HepG2 (cell line): Measurements from ENCODE around the gene KRTAP17-1. TPM values are rescaled to one million over a fixed set of nuclear protein-coding genes. Genes with fewer than 3 reads are reported as not detected.
A peak's percentile ranks its signal among the peaks of the same experiment; 100 is the strongest.

Experiments
- ATAC-seq: fragments of 200-7000 bp; cut with Tn5 transposase; 3 replicates; pipeline ENCODE4 v1.9.1; 2020; ENCODE audit warnings: mild to moderate bottlenecking, moderate library complexity
- BruUV-seq: library from RNA; stranded (reverse); fragments of 400-500 nt; replicated peaks from 2 replicates; lab custom pipeline; 2021; lab: Mats Ljungman, UMichigan
- CTCF ChIA-PET: fragments of 300-600 bp; formaldehyde crosslinking; extraction: SDS; loops from one replicate; lab custom pipeline; 2021; ENCODE audit warnings: low total read pairs, inconsistent platforms, low intra/inter-chr PET ratio; lab: Yijun Ruan, JAX
- POLR2A ChIA-PET: fragments of 350-600 bp; sonication (Branson Sonifier 250); formaldehyde crosslinking; loops from one replicate; lab custom pipeline; 2020; ENCODE audit warnings: antibody characterized with exemption, inconsistent platforms; lab: Yijun Ruan, JAX
- DNase-seq: peaks from one replicate; pipeline ENCODE4 v3.0.0-alpha.2; 2015; ENCODE audit warnings: low spot score
- FAIRE-seq: peaks from 3 replicates; lab custom pipeline; 2011; peaks lifted over from hg19 to GRCh38; lab: Jason Lieb, UNC
- H2AFZ ChIP-seq: one replicate; pipeline ENCODE4 v1.6.1; 2011; ENCODE audit warnings: low read length, inconsistent platforms
- H3K27ac ChIP-seq: fragments of 300-600 bp; 3 replicates; pipeline ENCODE4 v1.8.0; 2011; ENCODE audit warnings: mixed run types, mild to moderate bottlenecking, mixed read lengths, low read length, inconsistent platforms; ENCODE audit not compliant: insufficient read depth; ENCODE audit errors: extremely low read length
- H3K27me3 ChIP-seq, 2 experiments: fragments of 200-600 bp in 1 of 2; 2 replicates in 1 of 2; 3 replicates in 1 of 2; pipeline versions ENCODE4 v1.6.0 to v1.8.0; 2011; ENCODE audit warnings: low read length in 2 of 2, mild to moderate bottlenecking in 2 of 2, moderate library complexity in 2 of 2, inconsistent platforms in 1 of 2; ENCODE audit not compliant: insufficient read depth in 2 of 2, control insufficient read depth in 1 of 2
- H3K36me3 ChIP-seq, 2 experiments: fragments of 200-600 bp in 1 of 2; replicated peaks in 1 of 2; 2 replicates in 1 of 2; 3 replicates in 1 of 2; pipeline versions ENCODE4 v1.5.1 to v1.8.0; 2011; ENCODE audit warnings: low read length in 2 of 2, inconsistent platforms in 1 of 2; ENCODE audit not compliant: insufficient read depth in 2 of 2, control insufficient read depth in 1 of 2
- H3K4me1 ChIP-seq: 2 replicates; pipeline ENCODE4 v1.5.1; 2012; ENCODE audit warnings: low read length, inconsistent platforms; ENCODE audit not compliant: insufficient read depth
- H3K4me2 ChIP-seq: 2 replicates; pipeline ENCODE4 v1.6.0; 2011; ENCODE audit warnings: low read depth, low read length, inconsistent platforms
- H3K4me3 ChIP-seq, 3 experiments: fragments of 200-600 bp in 1 of 3; sonication (generic), shearing (Covaris generic) in 1 of 3; replicated peaks in 1 of 3; 2 replicates each; pipeline ENCODE4 v1.5.1; 2011 to 2016; ENCODE audit warnings: low read length in 3 of 3, inconsistent platforms in 2 of 3, low read depth in 2 of 3, mild to moderate bottlenecking in 2 of 3, control low read depth in 1 of 3, mixed read lengths in 1 of 3; ENCODE audit not compliant: insufficient read depth in 1 of 3
- H3K79me2 ChIP-seq: one replicate; pipeline ENCODE4 v1.6.1; 2011; ENCODE audit warnings: low read length, inconsistent platforms; ENCODE audit not compliant: insufficient read depth
- H3K9ac ChIP-seq: 2 replicates; pipeline ENCODE4 v1.6.0; 2011; ENCODE audit warnings: mild to moderate bottlenecking, low read depth, low read length, inconsistent platforms; ENCODE audit not compliant: insufficient read depth
- H3K9me3 ChIP-seq: 2 replicates; pipeline ENCODE4 v1.5.1; 2012; ENCODE audit warnings: mild to moderate bottlenecking, low read length
- H4K20me1 ChIP-seq: 2 replicates; pipeline ENCODE4 v1.6.0; 2011; ENCODE audit warnings: inconsistent platforms, mild to moderate bottlenecking, low read length, moderate library complexity; ENCODE audit not compliant: insufficient read depth
- MIER2 ChIP-seq: IDR thresholded peaks from 2 replicates; pipeline ENCODE4 v1.6.1; 2016; ENCODE audit warnings: missing biosample characterization, missing genetic modification reagents
- RBAK ChIP-seq: sonication (generic); formaldehyde crosslinking; IDR thresholded peaks from 2 replicates; pipeline ENCODE4 v1.5.1; 2020; ENCODE audit warnings: mild to moderate bottlenecking, missing genetic modification reagents
- WGBS: methylation state at CpG from one replicate; pipeline ENCODE4 v1.1.6; 2017; ENCODE audit warnings: low lambda C conversion rate; 5-methylcytosine and 5-hydroxymethylcytosine counted together
- in situ Hi-C: cut with HindIII; loops from 2 replicates; pipeline ENCODE4 v1.10.0; 2017; ENCODE audit warnings: low pct_unique_long_range_greater_than_20kb; ENCODE audit not compliant: extremely low pct_ligation_motif_present
- intact Hi-C: fragments of 100-400 bp; cut with micrococcal nuclease; formaldehyde crosslinking; loops from one replicate; pipeline ENCODE4 v1.10.0; 2022; ENCODE audit not compliant: unreplicated experiment
- polyA plus RNA-seq, 8 experiments: library from polyadenylated mRNA; depleted of rRNA in 3 of 8; stranded (reverse) in 7 of 8; unstranded in 1 of 8; fragments of >200 nt; fragmentation: Illumina TruSeq in 4 of 8; extraction: Trizol in 4 of 8; gene quantifications; 2 replicates each; pipeline versions ENCODE4 v1.2.1 to v1.2.3, GENCODE V29; 2011 to 2016; ENCODE audit warnings: low read depth in 4 of 8, missing spikeins in 1 of 8, mixed read lengths in 1 of 8; ENCODE audit not compliant: insufficient read depth in 1 of 8
- total RNA-seq, 5 experiments: library from RNA; depleted of rRNA; stranded (reverse); fragments of >200 nt; fragmentation: Illumina TruSeq; extraction: Trizol; gene quantifications; 2 replicates each; pipeline ENCODE4 v1.2.3, GENCODE V29; 2016; ENCODE audit warnings: low read depth in 1 of 5
- TF ChIP-seq, protein P1 (sequence below): sonication (generic); formaldehyde crosslinking; IDR thresholded peaks from 2 replicates; pipeline ENCODE4 v1.4.0; 2020; ENCODE audit warnings: missing genetic modification reagents
- TF ChIP-seq, protein P2 (sequence below): sonication (generic); formaldehyde crosslinking; conservative IDR thresholded peaks from 2 replicates; pipeline ENCODE4 v1.4.0; 2020; ENCODE audit warnings: missing genetic modification reagents
- TF ChIP-seq, protein P3 (sequence below), 2 experiments: IDR thresholded peaks; 2 replicates each; pipeline ENCODE4 v1.6.1; 2011 to 2012; ENCODE audit warnings: low read length in 2 of 2, borderline replicate concordance in 1 of 2, low read depth in 1 of 2, mild to moderate bottlenecking in 1 of 2, moderate library complexity in 1 of 2

The KRTAP17-1 gene
- total and polyA plus RNA-seq, 2 of the 13 experiments (the other 11 are each of a cell fraction or from before 2014, with no cell fraction given) = not detected

DNA sequence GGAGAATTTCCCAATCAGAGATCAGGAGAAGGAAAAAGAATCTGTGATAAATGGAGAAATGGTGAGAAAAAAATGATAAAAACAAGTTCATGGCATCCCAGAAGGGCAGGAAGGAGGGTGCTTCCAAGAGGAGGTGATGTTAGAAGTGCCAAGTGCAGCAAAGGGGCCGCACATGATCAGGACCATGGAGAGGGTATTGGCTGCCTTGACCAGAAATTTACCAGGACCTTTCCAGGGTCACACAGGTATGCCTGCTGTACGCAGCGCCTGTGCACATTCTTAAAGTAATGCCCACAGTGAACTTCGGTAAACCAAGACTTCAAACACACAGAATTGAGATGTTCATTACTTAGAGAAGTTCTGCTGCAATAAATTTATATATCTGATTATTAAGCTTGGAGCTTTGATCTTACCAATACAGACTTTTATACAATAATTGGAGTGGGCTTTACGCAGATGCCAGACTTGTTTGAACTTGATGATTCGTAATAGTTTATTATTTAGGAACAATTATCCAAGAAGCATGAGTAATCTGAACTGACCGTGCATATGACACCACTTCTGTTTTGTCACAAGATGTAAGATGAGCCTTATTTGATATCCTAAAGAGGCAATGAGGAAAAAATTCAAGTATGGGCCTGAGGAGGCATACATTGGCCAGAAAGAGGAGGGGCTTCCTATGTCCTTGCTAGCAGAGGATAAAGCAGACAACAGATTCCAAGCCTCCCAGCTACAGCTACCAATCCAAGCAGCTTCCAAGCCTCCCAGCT, 37.3 kb upstream of the KRTAP17-1 start:
- FAIRE-seq (no peak), DNase-seq (no peak), ATAC-seq (no peak)
- H3K9ac ChIP-seq = no peak overlapping the region
- in situ Hi-C loops (no loop called here), intact Hi-C loops (no loop called here)
- peaks cover 0 to 7% of the 10 kb centered on the region in 2 experiments; a peak in 1 of 5 replicates for H3K27me3 ChIP-seq
- no peaks in the 10 kb centered on the region for H3K36me3 ChIP-seq
- H3K79me2 ChIP-seq = no peaks in the 10 kb centered on the region
- H4K20me1 ChIP-seq = no peaks in the 10 kb centered on the region
- no peak overlapping the region for H3K27ac ChIP-seq
- no peaks in the 10 kb centered on the region for H3K9me3 ChIP-seq
- ChIA-PET POLR2A (no interaction called here), CTCF (no interaction called here)
- H3K4me2 ChIP-seq = no peak overlapping the region
- WGBS = 36% methylated on average over 7 of the region's 7 CpGs
- no peak overlapping the region for H3K4me3 ChIP-seq
- no peak overlapping the region for H2AFZ ChIP-seq
- TF ChIP-seq, protein P1, sequence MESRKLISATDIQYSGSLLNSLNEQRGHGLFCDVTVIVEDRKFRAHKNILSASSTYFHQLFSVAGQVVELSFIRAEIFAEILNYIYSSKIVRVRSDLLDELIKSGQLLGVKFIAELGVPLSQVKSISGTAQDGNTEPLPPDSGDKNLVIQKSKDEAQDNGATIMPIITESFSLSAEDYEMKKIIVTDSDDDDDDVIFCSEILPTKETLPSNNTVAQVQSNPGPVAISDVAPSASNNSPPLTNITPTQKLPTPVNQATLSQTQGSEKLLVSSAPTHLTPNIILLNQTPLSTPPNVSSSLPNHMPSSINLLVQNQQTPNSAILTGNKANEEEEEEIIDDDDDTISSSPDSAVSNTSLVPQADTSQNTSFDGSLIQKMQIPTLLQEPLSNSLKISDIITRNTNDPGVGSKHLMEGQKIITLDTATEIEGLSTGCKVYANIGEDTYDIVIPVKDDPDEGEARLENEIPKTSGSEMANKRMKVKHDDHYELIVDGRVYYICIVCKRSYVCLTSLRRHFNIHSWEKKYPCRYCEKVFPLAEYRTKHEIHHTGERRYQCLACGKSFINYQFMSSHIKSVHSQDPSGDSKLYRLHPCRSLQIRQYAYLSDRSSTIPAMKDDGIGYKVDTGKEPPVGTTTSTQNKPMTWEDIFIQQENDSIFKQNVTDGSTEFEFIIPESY (CRISPR knock-in tag) = no peak
- TF ChIP-seq, protein P2, sequence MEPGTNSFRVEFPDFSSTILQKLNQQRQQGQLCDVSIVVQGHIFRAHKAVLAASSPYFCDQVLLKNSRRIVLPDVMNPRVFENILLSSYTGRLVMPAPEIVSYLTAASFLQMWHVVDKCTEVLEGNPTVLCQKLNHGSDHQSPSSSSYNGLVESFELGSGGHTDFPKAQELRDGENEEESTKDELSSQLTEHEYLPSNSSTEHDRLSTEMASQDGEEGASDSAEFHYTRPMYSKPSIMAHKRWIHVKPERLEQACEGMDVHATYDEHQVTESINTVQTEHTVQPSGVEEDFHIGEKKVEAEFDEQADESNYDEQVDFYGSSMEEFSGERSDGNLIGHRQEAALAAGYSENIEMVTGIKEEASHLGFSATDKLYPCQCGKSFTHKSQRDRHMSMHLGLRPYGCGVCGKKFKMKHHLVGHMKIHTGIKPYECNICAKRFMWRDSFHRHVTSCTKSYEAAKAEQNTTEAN = no peak
- TF ChIP-seq MIER2 (peak; percentile 93), RBAK (CRISPR knock-in tag) (no peak)
- TF ChIP-seq, protein P3, sequence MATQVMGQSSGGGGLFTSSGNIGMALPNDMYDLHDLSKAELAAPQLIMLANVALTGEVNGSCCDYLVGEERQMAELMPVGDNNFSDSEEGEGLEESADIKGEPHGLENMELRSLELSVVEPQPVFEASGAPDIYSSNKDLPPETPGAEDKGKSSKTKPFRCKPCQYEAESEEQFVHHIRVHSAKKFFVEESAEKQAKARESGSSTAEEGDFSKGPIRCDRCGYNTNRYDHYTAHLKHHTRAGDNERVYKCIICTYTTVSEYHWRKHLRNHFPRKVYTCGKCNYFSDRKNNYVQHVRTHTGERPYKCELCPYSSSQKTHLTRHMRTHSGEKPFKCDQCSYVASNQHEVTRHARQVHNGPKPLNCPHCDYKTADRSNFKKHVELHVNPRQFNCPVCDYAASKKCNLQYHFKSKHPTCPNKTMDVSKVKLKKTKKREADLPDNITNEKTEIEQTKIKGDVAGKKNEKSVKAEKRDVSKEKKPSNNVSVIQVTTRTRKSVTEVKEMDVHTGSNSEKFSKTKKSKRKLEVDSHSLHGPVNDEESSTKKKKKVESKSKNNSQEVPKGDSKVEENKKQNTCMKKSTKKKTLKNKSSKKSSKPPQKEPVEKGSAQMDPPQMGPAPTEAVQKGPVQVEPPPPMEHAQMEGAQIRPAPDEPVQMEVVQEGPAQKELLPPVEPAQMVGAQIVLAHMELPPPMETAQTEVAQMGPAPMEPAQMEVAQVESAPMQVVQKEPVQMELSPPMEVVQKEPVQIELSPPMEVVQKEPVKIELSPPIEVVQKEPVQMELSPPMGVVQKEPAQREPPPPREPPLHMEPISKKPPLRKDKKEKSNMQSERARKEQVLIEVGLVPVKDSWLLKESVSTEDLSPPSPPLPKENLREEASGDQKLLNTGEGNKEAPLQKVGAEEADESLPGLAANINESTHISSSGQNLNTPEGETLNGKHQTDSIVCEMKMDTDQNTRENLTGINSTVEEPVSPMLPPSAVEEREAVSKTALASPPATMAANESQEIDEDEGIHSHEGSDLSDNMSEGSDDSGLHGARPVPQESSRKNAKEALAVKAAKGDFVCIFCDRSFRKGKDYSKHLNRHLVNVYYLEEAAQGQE (IDR thresholded peaks at IDR 0.05; ENCODE audit: borderline replicate concordance in 1 of 2, low read depth in 1 of 2, low read length in 2 of 2) = peak; percentile 60 to 92
- H3K4me1 ChIP-seq = no peaks in the 10 kb centered on the region
- no TSS peak for BruUV-seq
